HepG2 (cell line): ENCODE results near the gene ASB14. TPM values are rescaled to one million over a fixed set of nuclear protein-coding genes. Genes with fewer than 3 reads are reported as not detected.
A peak's percentile ranks its signal among the peaks of the same experiment; 100 is the strongest.

Source experiments
- ATAC-seq: fragments of 200-7000 bp; cut with Tn5 transposase; 3 replicates; pipeline ENCODE4 v1.9.1; 2020; ENCODE audit warnings: mild to moderate bottlenecking, moderate library complexity
- BruUV-seq: library from RNA; stranded (reverse); fragments of 400-500 nt; replicated peaks from 2 replicates; lab custom pipeline; 2021; lab: Mats Ljungman, UMichigan
- CTCF ChIA-PET: fragments of 300-600 bp; formaldehyde crosslinking; extraction: SDS; loops from one replicate; lab custom pipeline; 2021; ENCODE audit warnings: low total read pairs, inconsistent platforms, low intra/inter-chr PET ratio; lab: Yijun Ruan, JAX
- POLR2A ChIA-PET: fragments of 350-600 bp; sonication (Branson Sonifier 250); formaldehyde crosslinking; loops from one replicate; lab custom pipeline; 2020; ENCODE audit warnings: antibody characterized with exemption, inconsistent platforms; lab: Yijun Ruan, JAX
- DNase-seq: peaks from one replicate; pipeline ENCODE4 v3.0.0-alpha.2; 2015; ENCODE audit warnings: low spot score
- FAIRE-seq: peaks from 3 replicates; lab custom pipeline; 2011; peaks lifted over from hg19 to GRCh38; lab: Jason Lieb, UNC
- H2AFZ ChIP-seq: one replicate; pipeline ENCODE4 v1.6.1; 2011; ENCODE audit warnings: low read length, inconsistent platforms
- H3K27ac ChIP-seq: fragments of 300-600 bp; 3 replicates; pipeline ENCODE4 v1.8.0; 2011; ENCODE audit warnings: mixed run types, mild to moderate bottlenecking, mixed read lengths, low read length, inconsistent platforms; ENCODE audit not compliant: insufficient read depth; ENCODE audit errors: extremely low read length
- H3K27me3 ChIP-seq, 2 experiments: fragments of 200-600 bp in 1 of 2; 2 replicates in 1 of 2; 3 replicates in 1 of 2; pipeline versions ENCODE4 v1.6.0 to v1.8.0; 2011; ENCODE audit warnings: low read length in 2 of 2, mild to moderate bottlenecking in 2 of 2, moderate library complexity in 2 of 2, inconsistent platforms in 1 of 2; ENCODE audit not compliant: insufficient read depth in 2 of 2, control insufficient read depth in 1 of 2
- H3K36me3 ChIP-seq, 2 experiments: fragments of 200-600 bp in 1 of 2; replicated peaks in 1 of 2; 2 replicates in 1 of 2; 3 replicates in 1 of 2; pipeline versions ENCODE4 v1.5.1 to v1.8.0; 2011; ENCODE audit warnings: low read length in 2 of 2, inconsistent platforms in 1 of 2; ENCODE audit not compliant: insufficient read depth in 2 of 2, control insufficient read depth in 1 of 2
- H3K4me1 ChIP-seq: 2 replicates; pipeline ENCODE4 v1.5.1; 2012; ENCODE audit warnings: low read length, inconsistent platforms; ENCODE audit not compliant: insufficient read depth
- H3K4me2 ChIP-seq: 2 replicates; pipeline ENCODE4 v1.6.0; 2011; ENCODE audit warnings: low read depth, low read length, inconsistent platforms
- H3K4me3 ChIP-seq, 3 experiments: fragments of 200-600 bp in 1 of 3; sonication (generic), shearing (Covaris generic) in 1 of 3; replicated peaks in 1 of 3; 2 replicates each; pipeline ENCODE4 v1.5.1; 2011 to 2016; ENCODE audit warnings: low read length in 3 of 3, inconsistent platforms in 2 of 3, low read depth in 2 of 3, mild to moderate bottlenecking in 2 of 3, control low read depth in 1 of 3, mixed read lengths in 1 of 3; ENCODE audit not compliant: insufficient read depth in 1 of 3
- H3K79me2 ChIP-seq: one replicate; pipeline ENCODE4 v1.6.1; 2011; ENCODE audit warnings: low read length, inconsistent platforms; ENCODE audit not compliant: insufficient read depth
- H3K9ac ChIP-seq: 2 replicates; pipeline ENCODE4 v1.6.0; 2011; ENCODE audit warnings: mild to moderate bottlenecking, low read depth, low read length, inconsistent platforms; ENCODE audit not compliant: insufficient read depth
- H3K9me3 ChIP-seq: 2 replicates; pipeline ENCODE4 v1.5.1; 2012; ENCODE audit warnings: mild to moderate bottlenecking, low read length
- H4K20me1 ChIP-seq: 2 replicates; pipeline ENCODE4 v1.6.0; 2011; ENCODE audit warnings: inconsistent platforms, mild to moderate bottlenecking, low read length, moderate library complexity; ENCODE audit not compliant: insufficient read depth
- MIER3 ChIP-seq: IDR thresholded peaks from 2 replicates; pipeline ENCODE4 v1.6.1; 2016; ENCODE audit warnings: missing compliant biosample characterization, borderline replicate concordance
- PAF1 ChIP-seq: IDR thresholded peaks from 2 replicates; pipeline ENCODE4 v1.6.1; 2016; ENCODE audit warnings: missing genetic modification reagents, missing compliant biosample characterization
- SIX1 ChIP-seq: sonication (generic); formaldehyde crosslinking; IDR thresholded peaks from 2 replicates; pipeline ENCODE4 v1.4.0; 2020; ENCODE audit warnings: missing genetic modification reagents, borderline replicate concordance
- ZNF282 ChIP-seq: fragments of 450-650 bp; IDR thresholded peaks from 2 replicates; pipeline ENCODE4 v1.6.1; 2018; ENCODE audit not compliant: partially characterized antibody
- ZNF317 ChIP-seq: sonication (generic); formaldehyde crosslinking; IDR thresholded peaks from 2 replicates; pipeline ENCODE4 v1.5.0; 2020; ENCODE audit warnings: mild to moderate bottlenecking, missing genetic modification reagents
- ZNF326 ChIP-seq: sonication (generic); formaldehyde crosslinking; IDR thresholded peaks from 2 replicates; pipeline ENCODE4 v1.4.0; 2020; ENCODE audit warnings: missing genetic modification reagents, borderline replicate concordance
- ZNF329 ChIP-seq: sonication (generic); formaldehyde crosslinking; IDR thresholded peaks from 2 replicates; pipeline ENCODE4 v1.9.0; 2021; ENCODE audit warnings: low read depth, mild to moderate bottlenecking, missing genetic modification reagents
- ZNF431 ChIP-seq: sonication (generic); formaldehyde crosslinking; IDR thresholded peaks from 2 replicates; pipeline ENCODE4 v1.9.0; 2022; ENCODE audit warnings: missing genetic modification reagents, low read depth, mild to moderate bottlenecking, borderline replicate concordance
- ZNF577 ChIP-seq: sonication (generic); formaldehyde crosslinking; IDR thresholded peaks from 2 replicates; pipeline ENCODE4 v1.4.0; 2020; ENCODE audit warnings: mild to moderate bottlenecking, low read depth, missing genetic modification reagents, borderline replicate concordance
- ZNF652 ChIP-seq: IDR thresholded peaks from 2 replicates; pipeline ENCODE4 v1.6.1; 2016; ENCODE audit warnings: low read depth, borderline replicate concordance
- WGBS: methylation state at CpG from one replicate; pipeline ENCODE4 v1.1.6; 2017; ENCODE audit warnings: low lambda C conversion rate; 5-methylcytosine and 5-hydroxymethylcytosine counted together
- in situ Hi-C: cut with HindIII; loops from 2 replicates; pipeline ENCODE4 v1.10.0; 2017; ENCODE audit warnings: low pct_unique_long_range_greater_than_20kb; ENCODE audit not compliant: extremely low pct_ligation_motif_present
- intact Hi-C: fragments of 100-400 bp; cut with micrococcal nuclease; formaldehyde crosslinking; loops from one replicate; pipeline ENCODE4 v1.10.0; 2022; ENCODE audit not compliant: unreplicated experiment
- polyA plus RNA-seq, 8 experiments: library from polyadenylated mRNA; depleted of rRNA in 3 of 8; stranded (reverse) in 7 of 8; unstranded in 1 of 8; fragments of >200 nt; fragmentation: Illumina TruSeq in 4 of 8; extraction: Trizol in 4 of 8; gene quantifications; 2 replicates each; pipeline versions ENCODE4 v1.2.1 to v1.2.3, GENCODE V29; 2011 to 2016; ENCODE audit warnings: low read depth in 4 of 8, missing spikeins in 1 of 8, mixed read lengths in 1 of 8; ENCODE audit not compliant: insufficient read depth in 1 of 8
- total RNA-seq, 5 experiments: library from RNA; depleted of rRNA; stranded (reverse); fragments of >200 nt; fragmentation: Illumina TruSeq; extraction: Trizol; gene quantifications; 2 replicates each; pipeline ENCODE4 v1.2.3, GENCODE V29; 2016; ENCODE audit warnings: low read depth in 1 of 5
- TF ChIP-seq, protein P1 (sequence below): sonication (generic); formaldehyde crosslinking; IDR thresholded peaks from 2 replicates; pipeline ENCODE4 v1.8.0; 2022; ENCODE audit warnings: mild to moderate bottlenecking, missing genetic modification reagents, moderate library complexity
- TF ChIP-seq, protein P2 (sequence below): IDR thresholded peaks from 2 replicates; pipeline ENCODE4 v1.6.1; 2016; ENCODE audit warnings: missing biosample characterization, missing genetic modification reagents, low read depth
- TF ChIP-seq, protein P3 (sequence below): IDR thresholded peaks from 2 replicates; pipeline ENCODE4 v1.6.1; 2016; ENCODE audit warnings: missing compliant biosample characterization, missing genetic modification reagents, borderline replicate concordance

Gene ASB14
- total and polyA plus RNA-seq, 2 of the 13 experiments (the other 11 are each of a cell fraction or from before 2014, with no cell fraction given) = not detected

DNA sequence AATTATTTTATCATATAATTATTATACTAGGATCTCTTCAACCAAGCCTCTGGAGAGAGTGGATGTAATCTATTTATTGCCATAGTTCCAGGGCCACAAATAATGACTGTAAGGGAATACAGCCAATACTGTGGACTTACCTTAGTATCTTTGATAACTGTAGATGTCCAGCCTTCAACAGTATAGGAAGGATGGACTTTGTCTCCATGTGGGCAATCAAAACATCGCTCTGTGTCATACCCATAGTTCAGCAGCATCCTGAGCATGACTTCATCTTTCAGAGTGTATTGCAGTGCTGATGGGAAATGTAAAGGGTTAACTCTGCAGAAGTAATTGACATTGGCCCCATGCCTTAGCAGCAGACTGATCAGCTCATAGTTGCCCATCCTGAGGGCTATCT is 14.2 kb downstream of the ASB14 start:
- Histone ChIP-seq H3K4me3 (no peak overlapping the region), H3K79me2 (no peaks in the 10 kb centered on the region), H3K27ac (no peak overlapping the region), H4K20me1 (no peaks in the 10 kb centered on the region), H3K9me3 (0 out of 2 replicates have a peak, but pooled peaks cover 4% of the 10 kb centered on the region), H2AFZ (no peak overlapping the region), H3K4me1 (no peaks in the 10 kb centered on the region), H3K9ac (no peak overlapping the region), H3K4me2 (no peak overlapping the region), H3K27me3 (no peaks in the 10 kb centered on the region), H3K36me3 (no peaks in the 10 kb centered on the region; a peak in 1 of 5 replicates)
- no TSS peak for BruUV-seq
- intact Hi-C loops (no loop called here), in situ Hi-C loops (no loop called here)
- WGBS = 85% methylated on average over 1 of the region's 1 CpG
- DNase-seq (peak; percentile 12), FAIRE-seq (no peak), ATAC-seq (peak; percentile 60; the same call in 2 of the 3 replicates)
- no peak for TF ChIP-seq MIER3 (CRISPR knock-in tag)
- peak; percentile 75; the same call in 1 of the 2 replicates for TF ChIP-seq ZNF652 (CRISPR knock-in tag)
- TF ChIP-seq ZNF329 (CRISPR knock-in tag) = no peak
- TF ChIP-seq ZNF577 (CRISPR knock-in tag) = no peak
- no peak for TF ChIP-seq SIX1 (CRISPR knock-in tag)
- TF ChIP-seq, protein P1, sequence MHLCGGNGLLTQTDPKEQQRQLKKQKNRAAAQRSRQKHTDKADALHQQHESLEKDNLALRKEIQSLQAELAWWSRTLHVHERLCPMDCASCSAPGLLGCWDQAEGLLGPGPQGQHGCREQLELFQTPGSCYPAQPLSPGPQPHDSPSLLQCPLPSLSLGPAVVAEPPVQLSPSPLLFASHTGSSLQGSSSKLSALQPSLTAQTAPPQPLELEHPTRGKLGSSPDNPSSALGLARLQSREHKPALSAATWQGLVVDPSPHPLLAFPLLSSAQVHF (CRISPR knock-in tag) = no peak
- CTCF ChIA-PET = no interaction called here
- POLR2A ChIA-PET = no interaction called here

DNA sequence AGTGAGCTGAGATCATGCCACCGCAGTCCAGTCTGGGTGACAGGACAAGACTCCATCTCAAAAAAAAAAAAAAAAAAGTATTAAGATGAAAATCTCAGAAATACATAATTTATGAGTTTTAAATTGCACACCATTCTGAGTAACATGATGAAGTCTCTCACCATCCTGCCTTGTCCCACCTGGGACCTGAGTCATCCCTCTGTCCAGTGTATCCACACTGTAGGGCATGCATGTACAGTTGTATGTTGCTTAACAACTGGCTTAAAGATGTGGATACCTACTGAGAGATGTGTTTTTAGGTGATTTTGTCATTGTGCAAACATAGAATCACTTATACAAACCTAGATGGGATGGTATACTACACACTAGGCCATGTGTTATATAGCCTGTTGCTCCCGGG is 17.1 kb downstream of the ASB14 start:
- in situ Hi-C loops = no loop called here
- Histone ChIP-seq H3K9ac (no peak overlapping the region), H3K79me2 (no peaks in the 10 kb centered on the region), H3K4me2 (no peak overlapping the region), H3K36me3 (peaks cover 0 to 3% of the 10 kb centered on the region in 2 experiments; a peak in 3 of 5 replicates), H3K4me3 (no peak overlapping the region), H3K27ac (no peak overlapping the region), H4K20me1 (no peaks in the 10 kb centered on the region), H3K9me3 (0 out of 2 replicates have a peak, but pooled peaks cover 4% of the 10 kb centered on the region), H3K4me1 (no peaks in the 10 kb centered on the region), H2AFZ (no peak overlapping the region), H3K27me3 (no peaks in the 10 kb centered on the region)
- ATAC-seq (no peak), FAIRE-seq (no peak), DNase-seq (no peak)
- POLR2A ChIA-PET = no interaction called here
- CTCF ChIA-PET = no interaction called here
- intact Hi-C loops = no loop called here
- BruUV-seq = no TSS peak
- WGBS = 95% methylated on average over 2 of the region's 2 CpGs
- no peak for TF ChIP-seq ZNF326 (CRISPR knock-in tag)
- no peak for TF ChIP-seq ZNF282
- TF ChIP-seq, protein P2, sequence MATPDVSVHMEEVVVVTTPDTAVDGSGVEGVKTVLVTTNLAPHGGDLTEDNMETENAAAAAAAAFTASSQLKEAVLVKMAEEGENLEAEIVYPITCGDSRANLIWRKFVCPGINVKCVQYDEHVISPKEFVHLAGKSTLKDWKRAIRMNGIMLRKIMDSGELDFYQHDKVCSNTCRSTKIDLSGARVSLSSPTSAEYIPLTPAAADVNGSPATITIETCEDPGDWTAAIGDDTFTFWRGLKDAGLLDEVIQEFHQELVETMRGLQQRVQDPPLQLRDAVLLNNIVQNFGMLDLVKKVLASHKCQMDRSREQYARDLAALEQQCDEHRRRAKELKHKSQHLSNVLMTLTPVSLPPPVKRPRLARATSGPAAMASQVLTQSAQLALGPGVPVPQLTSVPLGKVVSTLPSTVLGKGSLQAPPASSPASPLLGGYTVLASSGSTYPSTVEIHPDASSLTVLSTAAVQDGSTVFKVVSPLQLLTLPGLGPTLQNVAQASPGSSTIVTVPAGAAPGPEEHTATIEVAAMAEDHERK (CRISPR knock-in tag) = no peak
- TF ChIP-seq ZNF431 (CRISPR knock-in tag) = no peak
- TF ChIP-seq, protein P3, sequence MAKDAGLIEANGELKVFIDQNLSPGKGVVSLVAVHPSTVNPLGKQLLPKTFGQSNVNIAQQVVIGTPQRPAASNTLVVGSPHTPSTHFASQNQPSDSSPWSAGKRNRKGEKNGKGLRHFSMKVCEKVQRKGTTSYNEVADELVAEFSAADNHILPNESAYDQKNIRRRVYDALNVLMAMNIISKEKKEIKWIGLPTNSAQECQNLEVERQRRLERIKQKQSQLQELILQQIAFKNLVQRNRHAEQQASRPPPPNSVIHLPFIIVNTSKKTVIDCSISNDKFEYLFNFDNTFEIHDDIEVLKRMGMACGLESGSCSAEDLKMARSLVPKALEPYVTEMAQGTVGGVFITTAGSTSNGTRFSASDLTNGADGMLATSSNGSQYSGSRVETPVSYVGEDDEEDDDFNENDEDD = no peak
- no peak for TF ChIP-seq PAF1 (CRISPR knock-in tag)
- TF ChIP-seq ZNF317 (CRISPR knock-in tag) = no peak
